Cardiac fibroblast (primary cell): ENCODE measurements around the gene GSTO1.
A peak's percentile ranks its signal among the peaks of the same experiment; 100 is the strongest.

Experiments
- DNase-seq, 2 donors: peaks; one replicate each; pipeline versions ENCODE4 v3.0.0 to v3.0.0-alpha.2; 2010; ENCODE audit warnings: low read depth in 2 of 2
- H3K4me3 ChIP-seq, 2 donors: replicated peaks in 1 of 2; 1 replicate in 1 of 2; 2 replicates in 1 of 2; pipeline ENCODE4 v1.5.1; 2011; ENCODE audit warnings: low read depth in 2 of 2, low read length in 2 of 2, mild to moderate bottlenecking in 2 of 2, moderate library complexity in 1 of 2
- CTCF ChIP-seq: IDR thresholded peaks from one replicate; pipeline ENCODE4 v1.5.1; 2011; ENCODE audit warnings: low read depth, mild to moderate bottlenecking, low read length, inconsistent platforms

GSTO1 gene

GRCh38 chr10:104262055-104262454 lies 7.4 kb downstream of the GSTO1 start:
- no peak for TF ChIP-seq CTCF
- DNase-seq = peak in 1 of 2 donors; percentile 32
- H3K4me3 ChIP-seq = no peak overlapping the region

GRCh38 chr10:104264783-104265182 lies 10.1 kb downstream of the GSTO1 start:
- no peak for DNase-seq
- no peak for TF ChIP-seq CTCF
- H3K4me3 ChIP-seq = no peak overlapping the region

GRCh38 chr10:104267721-104268404 lies 13.2 kb downstream of the GSTO1 start:
- TF ChIP-seq CTCF = no peak
- DNase-seq = no peak
- peak overlapping the region; percentile 58 to 78 for H3K4me3 ChIP-seq

GRCh38 chr10:104268405-104268712 lies 13.7 kb downstream of the GSTO1 start:
- TF ChIP-seq CTCF = no peak
- H3K4me3 ChIP-seq = peak overlapping the region; percentile 58 to 78
- DNase-seq = peak; percentile 20 to 31

GRCh38 chr10:104268713-104269645 lies 14.3 kb downstream of the GSTO1 start, which contains the start of gene GSTO2:
GSTO2 (plus strand) TSS chr10:104269184; CDS start chr10:104274916, 5,732 bp downstream.
- H3K4me3 ChIP-seq = peak within 1 kb of the TSS; percentile 58 to 78
- peak; percentile 91 to 99 for DNase-seq
- no peak for TF ChIP-seq CTCF

- no peak for TF ChIP-seq CTCF
- H3K4me3 ChIP-seq = no peak overlapping the region
- DNase-seq = peak in 1 of 2 donors; percentile 59
These were observed 18.6 kb downstream of the GSTO1 start for GRCh38 chr10:104273286-104273685.
